ENCODE data around the gene GPS1.

GPS1 gene

DNA sequence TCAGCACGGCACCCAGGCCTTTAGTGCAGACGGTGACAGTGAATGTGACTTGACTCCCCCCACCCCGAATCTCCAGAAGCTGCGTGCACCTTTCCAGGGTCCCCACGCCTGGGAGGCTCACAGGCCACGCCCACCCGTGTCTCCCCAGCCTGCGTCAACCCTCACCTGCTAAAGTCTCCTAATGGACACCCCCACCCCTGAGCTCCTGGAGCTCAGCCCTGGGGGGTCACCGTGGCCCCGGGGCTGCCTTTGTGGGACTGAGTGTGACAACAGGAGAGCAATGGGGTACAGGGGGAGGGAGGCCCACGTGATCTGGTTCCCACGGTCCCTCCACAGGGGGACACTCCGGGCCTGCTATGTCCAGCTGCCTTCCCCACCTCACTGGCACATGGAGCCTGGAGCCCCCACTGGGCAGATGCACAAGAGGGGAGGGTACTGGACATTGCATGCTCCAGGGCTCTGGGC is 53.8 kb downstream of the GPS1 start:
- H3K4me3 ChIP-seq (ENCODE audit: low read depth, low read length), result no peak overlapping the region
- no peaks in the 10 kb centered on the region; the same call in 1 of the 2 replicates for H3K9me3 ChIP-seq
- peaks cover 4% of the 10 kb centered on the region; the same call in 1 of the 2 replicates for H3K36me3 ChIP-seq
- no peak for DNase-seq
- TF ChIP-seq, protein P1, sequence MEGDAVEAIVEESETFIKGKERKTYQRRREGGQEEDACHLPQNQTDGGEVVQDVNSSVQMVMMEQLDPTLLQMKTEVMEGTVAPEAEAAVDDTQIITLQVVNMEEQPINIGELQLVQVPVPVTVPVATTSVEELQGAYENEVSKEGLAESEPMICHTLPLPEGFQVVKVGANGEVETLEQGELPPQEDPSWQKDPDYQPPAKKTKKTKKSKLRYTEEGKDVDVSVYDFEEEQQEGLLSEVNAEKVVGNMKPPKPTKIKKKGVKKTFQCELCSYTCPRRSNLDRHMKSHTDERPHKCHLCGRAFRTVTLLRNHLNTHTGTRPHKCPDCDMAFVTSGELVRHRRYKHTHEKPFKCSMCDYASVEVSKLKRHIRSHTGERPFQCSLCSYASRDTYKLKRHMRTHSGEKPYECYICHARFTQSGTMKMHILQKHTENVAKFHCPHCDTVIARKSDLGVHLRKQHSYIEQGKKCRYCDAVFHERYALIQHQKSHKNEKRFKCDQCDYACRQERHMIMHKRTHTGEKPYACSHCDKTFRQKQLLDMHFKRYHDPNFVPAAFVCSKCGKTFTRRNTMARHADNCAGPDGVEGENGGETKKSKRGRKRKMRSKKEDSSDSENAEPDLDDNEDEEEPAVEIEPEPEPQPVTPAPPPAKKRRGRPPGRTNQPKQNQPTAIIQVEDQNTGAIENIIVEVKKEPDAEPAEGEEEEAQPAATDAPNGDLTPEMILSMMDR (IDR thresholded peaks at IDR 0.05; ENCODE audit: low read depth, low read length), result no peak
- no peaks in the 10 kb centered on the region for H3K27me3 ChIP-seq
- peaks cover 38% of the 10 kb centered on the region for H3K4me1 ChIP-seq

DNA sequence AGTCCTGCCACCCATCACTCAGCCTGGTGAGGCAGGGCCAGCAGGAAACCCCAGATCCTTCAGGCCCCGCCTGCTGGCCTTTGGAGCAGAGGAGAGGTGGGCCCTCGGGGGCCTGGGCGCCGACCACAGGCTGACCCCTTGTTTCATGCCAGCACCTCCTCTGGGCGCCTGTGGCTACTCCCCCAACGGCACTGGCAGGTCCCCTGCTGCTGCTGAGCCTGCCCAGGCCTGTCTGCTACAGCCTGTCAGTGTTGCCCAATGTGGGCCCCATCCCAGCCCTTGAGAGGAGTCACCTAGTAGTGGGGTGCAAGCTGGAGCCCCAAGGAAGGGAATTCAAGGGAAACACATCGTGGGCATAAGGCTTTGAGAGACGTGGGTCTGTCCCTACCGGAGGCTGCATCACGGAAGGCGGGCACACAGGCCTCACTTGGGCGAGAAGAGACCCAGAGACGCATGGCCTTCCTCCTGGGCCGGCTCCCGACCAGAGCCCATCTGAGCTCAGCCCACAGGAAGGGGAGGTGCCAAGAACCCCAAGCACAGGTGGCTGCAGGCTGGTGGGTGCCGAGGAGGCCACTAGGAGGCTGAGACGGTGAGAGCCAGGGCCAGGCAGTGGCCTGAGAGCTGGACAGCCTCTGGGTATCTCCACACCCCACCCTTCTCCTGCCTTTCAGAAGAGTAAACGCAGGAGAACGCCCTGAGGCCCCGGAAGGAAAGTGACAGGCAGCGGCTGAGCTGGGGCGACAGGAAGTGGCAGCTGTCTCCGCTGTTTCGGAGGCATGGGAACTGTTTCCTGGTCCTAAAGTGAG is 54.4 kb downstream of the GPS1 start:
- peaks cover 4% of the 10 kb centered on the region; the same call in 1 of the 2 replicates for H3K36me3 ChIP-seq
- peak overlapping the region; percentile 25 for H3K4me3 ChIP-seq (ENCODE audit: low read depth, low read length)
- H3K9me3 ChIP-seq, result no peaks in the 10 kb centered on the region; the same call in 1 of the 2 replicates
- TF ChIP-seq, protein P1 (IDR thresholded peaks at IDR 0.05; ENCODE audit: low read depth, low read length), result peak; percentile 48
- DNase-seq, result peak; percentile 81
- H3K27me3 ChIP-seq, result no peaks in the 10 kb centered on the region
- peaks cover 33% of the 10 kb centered on the region for H3K4me1 ChIP-seq

DNA sequence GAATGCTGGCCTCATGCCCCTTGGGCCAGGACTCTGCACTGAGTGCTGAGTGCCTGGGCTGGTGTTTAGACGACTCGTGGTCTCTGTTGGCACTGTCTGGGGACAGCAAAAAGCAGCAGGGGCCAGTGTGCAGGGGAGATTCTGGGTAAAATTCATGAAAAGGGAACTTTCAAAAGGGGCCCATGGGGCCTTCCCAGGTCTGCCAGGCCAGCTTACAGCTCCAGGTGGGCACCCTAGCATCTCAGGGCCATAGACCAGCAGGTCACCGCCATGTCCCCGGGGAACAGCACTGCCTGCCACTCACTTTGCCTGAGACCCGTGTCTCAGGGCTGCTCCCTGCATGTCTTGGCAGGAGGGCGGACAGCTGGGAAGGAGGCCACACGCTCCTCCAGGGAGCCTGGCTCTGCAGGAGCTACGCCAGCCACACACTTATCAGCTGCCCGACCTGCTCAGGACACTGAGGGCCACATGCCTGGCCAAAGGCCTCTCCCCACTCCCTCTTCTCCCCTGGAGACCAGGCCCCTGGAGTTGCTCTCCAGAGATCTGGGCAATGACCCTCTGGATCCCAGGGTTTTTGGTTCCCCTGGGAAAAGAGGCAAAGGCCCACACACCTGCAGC is 55.1 kb downstream of the GPS1 start:
- Histone ChIP-seq H3K9me3 (no peaks in the 10 kb centered on the region; the same call in 1 of the 2 replicates), H3K36me3 (peaks cover 4% of the 10 kb centered on the region; the same call in 1 of the 2 replicates), H3K27me3 (no peaks in the 10 kb centered on the region), H3K4me3 (ENCODE audit: low read depth, low read length) (peak overlapping the region; percentile 25), H3K4me1 (peaks cover 28% of the 10 kb centered on the region)
- DNase-seq, result peak; percentile 20
- TF ChIP-seq, protein P1 (IDR thresholded peaks at IDR 0.05; ENCODE audit: low read depth, low read length), result no peak

Measured in BE2C (cell line).